ENCODE results near the gene RNF220.

The RNF220 gene

DNA sequence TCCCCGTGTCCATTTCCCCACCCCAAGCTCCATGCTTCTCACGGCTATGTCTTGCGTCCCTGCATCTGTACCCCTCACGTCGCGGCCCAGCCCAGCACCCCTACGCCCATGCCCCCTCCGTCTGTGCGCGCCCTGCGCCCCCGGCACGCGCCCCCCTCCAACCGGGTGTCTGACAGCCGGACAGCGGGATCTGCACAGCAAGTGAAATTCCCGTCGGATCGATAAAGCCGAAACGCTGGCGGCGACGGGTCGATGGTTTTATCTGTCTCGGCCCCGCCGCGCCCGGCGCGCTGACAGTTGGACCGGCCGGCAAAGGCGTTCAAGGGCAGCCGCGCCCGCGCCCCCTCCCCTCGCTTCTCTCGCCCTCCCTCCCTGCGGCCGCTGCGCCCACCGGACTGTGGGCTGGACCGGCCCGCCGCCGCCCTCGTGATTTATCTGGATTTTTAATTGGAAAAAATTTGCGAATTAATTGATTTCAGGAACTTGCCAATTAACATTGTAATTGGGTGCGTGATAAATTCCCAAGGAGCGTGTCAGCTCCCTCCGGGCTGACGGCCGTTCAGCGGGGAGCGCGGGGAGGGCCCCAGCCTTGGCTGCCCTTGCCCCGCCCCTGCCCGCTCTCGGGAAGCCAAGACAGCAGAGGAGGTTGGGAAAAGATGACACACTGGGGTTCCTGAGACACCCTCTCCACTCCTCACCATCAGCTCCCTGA lies 212.1 kb downstream of the RNF220 start (continued):
- TF ChIP-seq, protein P1, sequence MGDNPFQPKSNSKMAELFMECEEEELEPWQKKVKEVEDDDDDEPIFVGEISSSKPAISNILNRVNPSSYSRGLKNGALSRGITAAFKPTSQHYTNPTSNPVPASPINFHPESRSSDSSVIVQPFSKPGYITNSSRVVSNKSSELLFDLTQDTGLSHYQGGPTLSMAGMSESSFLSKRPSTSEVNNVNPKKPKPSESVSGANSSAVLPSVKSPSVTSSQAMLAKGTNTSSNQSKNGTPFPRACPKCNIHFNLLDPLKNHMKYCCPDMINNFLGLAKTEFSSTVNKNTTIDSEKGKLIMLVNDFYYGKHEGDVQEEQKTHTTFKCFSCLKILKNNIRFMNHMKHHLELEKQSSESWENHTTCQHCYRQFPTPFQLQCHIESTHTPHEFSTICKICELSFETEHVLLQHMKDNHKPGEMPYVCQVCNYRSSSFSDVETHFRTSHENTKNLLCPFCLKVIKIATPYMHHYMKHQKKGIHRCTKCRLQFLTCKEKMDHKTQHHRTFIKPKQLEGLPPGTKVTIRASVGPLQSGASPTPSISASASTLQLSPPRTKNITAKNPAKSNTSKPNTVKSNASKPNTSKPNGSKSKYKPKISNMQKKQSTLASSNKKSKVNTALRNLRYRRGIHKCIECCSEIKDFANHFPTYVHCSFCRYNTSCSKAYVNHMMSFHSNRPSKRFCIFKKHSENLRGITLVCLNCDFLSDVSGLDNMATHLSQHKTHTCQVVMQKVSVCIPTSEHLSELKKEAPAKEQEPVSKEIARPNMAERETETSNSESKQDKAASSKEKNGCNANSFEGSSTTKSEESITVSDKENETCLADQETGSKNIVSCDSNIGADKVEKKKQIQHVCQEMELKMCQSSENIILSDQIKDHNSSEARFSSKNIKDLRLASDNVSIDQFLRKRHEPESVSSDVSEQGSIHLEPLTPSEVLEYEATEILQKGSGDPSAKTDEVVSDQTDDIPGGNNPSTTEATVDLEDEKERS (tag by site-specific recombination; IDR thresholded peaks at IDR 0.05) = no peak
- TF ChIP-seq, protein P2, sequence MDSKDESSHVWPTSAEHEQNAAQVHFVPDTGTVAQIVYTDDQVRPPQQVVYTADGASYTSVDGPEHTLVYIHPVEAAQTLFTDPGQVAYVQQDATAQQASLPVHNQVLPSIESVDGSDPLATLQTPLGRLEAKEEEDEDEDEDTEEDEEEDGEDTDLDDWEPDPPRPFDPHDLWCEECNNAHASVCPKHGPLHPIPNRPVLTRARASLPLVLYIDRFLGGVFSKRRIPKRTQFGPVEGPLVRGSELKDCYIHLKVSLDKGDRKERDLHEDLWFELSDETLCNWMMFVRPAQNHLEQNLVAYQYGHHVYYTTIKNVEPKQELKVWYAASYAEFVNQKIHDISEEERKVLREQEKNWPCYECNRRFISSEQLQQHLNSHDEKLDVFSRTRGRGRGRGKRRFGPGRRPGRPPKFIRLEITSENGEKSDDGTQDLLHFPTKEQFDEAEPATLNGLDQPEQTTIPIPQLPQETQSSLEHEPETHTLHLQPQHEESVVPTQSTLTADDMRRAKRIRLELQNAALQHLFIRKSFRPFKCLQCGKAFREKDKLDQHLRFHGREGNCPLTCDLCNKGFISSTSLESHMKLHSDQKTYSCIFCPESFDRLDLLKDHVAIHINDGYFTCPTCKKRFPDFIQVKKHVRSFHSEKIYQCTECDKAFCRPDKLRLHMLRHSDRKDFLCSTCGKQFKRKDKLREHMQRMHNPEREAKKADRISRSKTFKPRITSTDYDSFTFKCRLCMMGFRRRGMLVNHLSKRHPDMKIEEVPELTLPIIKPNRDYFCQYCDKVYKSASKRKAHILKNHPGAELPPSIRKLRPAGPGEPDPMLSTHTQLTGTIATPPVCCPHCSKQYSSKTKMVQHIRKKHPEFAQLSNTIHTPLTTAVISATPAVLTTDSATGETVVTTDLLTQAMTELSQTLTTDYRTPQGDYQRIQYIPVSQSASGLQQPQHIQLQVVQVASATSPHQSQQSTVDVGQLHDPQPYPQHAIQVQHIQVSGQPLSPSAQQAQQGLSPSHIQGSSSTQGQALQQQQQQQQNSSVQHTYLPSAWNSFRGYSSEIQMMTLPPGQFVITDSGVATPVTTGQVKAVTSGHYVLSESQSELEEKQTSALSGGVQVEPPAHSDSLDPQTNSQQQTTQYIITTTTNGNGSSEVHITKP (tag by site-specific recombination; IDR thresholded peaks at IDR 0.05) = no peak
- TF ChIP-seq KLF10 (tag by site-specific recombination; IDR thresholded peaks at IDR 0.05) (no peak), ZFP69B (tag by site-specific recombination; IDR thresholded peaks at IDR 0.05) (no peak), SCRT1 (tag by site-specific recombination; IDR thresholded peaks at IDR 0.05; ENCODE audit: borderline replicate concordance) (no peak), ZNF76 (tag by site-specific recombination; IDR thresholded peaks at IDR 0.05; ENCODE audit: borderline replicate concordance, low read depth) (no peak), ZSCAN16 (tag by site-specific recombination; IDR thresholded peaks at IDR 0.05) (no peak), ZNF184 (tag by site-specific recombination; IDR thresholded peaks at IDR 0.05) (no peak), ZNF629 (tag by site-specific recombination; IDR thresholded peaks at IDR 0.05) (no peak), ZNF133 (tag by site-specific recombination; IDR thresholded peaks at IDR 0.05) (no peak), ZNF600 (tag by site-specific recombination; IDR thresholded peaks at IDR 0.05) (peak; percentile 69), SALL2 (tag by site-specific recombination; IDR thresholded peaks at IDR 0.05; ENCODE audit: borderline replicate concordance) (no peak), ZNF175 (tag by site-specific recombination; IDR thresholded peaks at IDR 0.05) (no peak), GLIS2 (tag by site-specific recombination; IDR thresholded peaks at IDR 0.05) (peak; percentile 81; the same call in 1 of the 2 replicates), ZXDB (tag by site-specific recombination; IDR thresholded peaks at IDR 0.05) (no peak), WT1 (tag by site-specific recombination; IDR thresholded peaks at IDR 0.05) (no peak), ZNF140 (tag by site-specific recombination; IDR thresholded peaks at IDR 0.05) (no peak), ZNF510 (tag by site-specific recombination; IDR thresholded peaks at IDR 0.05; ENCODE audit: insufficient replicate concordance) (no peak), ZFP37 (tag by site-specific recombination; IDR thresholded peaks at IDR 0.05) (no peak), GLIS1 (tag by site-specific recombination; IDR thresholded peaks at IDR 0.05) (no peak), ZNF843 (tag by site-specific recombination; IDR thresholded peaks at IDR 0.05) (no peak), ZNF664 (tag by site-specific recombination; IDR thresholded peaks at IDR 0.05) (no peak), ZNF791 (tag by site-specific recombination; IDR thresholded peaks at IDR 0.05) (no peak), ZFHX2 (tag by site-specific recombination; conservative IDR thresholded peaks at IDR 0.05) (peak; percentile 43; the same call in 1 of the 2 replicates)
- TF ChIP-seq, protein P3, sequence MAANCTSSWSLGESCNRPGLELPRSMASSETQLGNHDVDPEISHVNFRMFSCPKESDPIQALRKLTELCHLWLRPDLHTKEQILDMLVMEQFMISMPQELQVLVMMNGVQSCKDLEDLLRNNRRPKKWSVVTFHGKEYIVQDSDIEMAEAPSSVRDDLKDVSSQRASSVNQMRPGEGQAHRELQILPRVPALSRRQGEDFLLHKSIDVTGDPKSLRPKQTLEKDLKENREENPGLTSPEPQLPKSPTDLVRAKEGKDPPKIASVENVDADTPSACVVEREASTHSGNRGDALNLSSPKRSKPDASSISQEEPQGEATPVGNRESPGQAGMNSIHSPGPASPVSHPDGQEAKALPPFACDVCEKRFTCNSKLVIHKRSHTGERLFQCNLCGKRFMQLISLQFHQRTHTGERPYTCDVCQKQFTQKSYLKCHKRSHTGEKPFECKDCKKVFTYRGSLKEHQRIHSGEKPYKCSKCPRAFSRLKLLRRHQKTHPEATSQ (tag by site-specific recombination; IDR thresholded peaks at IDR 0.05) = no peak
- TF ChIP-seq, protein P4, sequence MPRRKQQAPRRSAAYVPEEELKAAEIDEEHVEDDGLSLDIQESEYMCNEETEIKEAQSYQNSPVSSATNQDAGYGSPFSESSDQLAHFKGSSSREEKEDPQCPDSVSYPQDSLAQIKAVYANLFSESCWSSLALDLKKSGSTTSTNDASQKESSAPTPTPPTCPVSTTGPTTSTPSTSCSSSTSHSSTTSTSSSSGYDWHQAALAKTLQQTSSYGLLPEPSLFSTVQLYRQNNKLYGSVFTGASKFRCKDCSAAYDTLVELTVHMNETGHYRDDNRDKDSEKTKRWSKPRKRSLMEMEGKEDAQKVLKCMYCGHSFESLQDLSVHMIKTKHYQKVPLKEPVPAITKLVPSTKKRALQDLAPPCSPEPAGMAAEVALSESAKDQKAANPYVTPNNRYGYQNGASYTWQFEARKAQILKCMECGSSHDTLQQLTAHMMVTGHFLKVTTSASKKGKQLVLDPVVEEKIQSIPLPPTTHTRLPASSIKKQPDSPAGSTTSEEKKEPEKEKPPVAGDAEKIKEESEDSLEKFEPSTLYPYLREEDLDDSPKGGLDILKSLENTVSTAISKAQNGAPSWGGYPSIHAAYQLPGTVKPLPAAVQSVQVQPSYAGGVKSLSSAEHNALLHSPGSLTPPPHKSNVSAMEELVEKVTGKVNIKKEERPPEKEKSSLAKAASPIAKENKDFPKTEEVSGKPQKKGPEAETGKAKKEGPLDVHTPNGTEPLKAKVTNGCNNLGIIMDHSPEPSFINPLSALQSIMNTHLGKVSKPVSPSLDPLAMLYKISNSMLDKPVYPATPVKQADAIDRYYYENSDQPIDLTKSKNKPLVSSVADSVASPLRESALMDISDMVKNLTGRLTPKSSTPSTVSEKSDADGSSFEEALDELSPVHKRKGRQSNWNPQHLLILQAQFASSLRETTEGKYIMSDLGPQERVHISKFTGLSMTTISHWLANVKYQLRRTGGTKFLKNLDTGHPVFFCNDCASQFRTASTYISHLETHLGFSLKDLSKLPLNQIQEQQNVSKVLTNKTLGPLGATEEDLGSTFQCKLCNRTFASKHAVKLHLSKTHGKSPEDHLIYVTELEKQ (tag by site-specific recombination; IDR thresholded peaks at IDR 0.05; ENCODE audit: borderline replicate concordance) = no peak
- TF ChIP-seq, protein P5, sequence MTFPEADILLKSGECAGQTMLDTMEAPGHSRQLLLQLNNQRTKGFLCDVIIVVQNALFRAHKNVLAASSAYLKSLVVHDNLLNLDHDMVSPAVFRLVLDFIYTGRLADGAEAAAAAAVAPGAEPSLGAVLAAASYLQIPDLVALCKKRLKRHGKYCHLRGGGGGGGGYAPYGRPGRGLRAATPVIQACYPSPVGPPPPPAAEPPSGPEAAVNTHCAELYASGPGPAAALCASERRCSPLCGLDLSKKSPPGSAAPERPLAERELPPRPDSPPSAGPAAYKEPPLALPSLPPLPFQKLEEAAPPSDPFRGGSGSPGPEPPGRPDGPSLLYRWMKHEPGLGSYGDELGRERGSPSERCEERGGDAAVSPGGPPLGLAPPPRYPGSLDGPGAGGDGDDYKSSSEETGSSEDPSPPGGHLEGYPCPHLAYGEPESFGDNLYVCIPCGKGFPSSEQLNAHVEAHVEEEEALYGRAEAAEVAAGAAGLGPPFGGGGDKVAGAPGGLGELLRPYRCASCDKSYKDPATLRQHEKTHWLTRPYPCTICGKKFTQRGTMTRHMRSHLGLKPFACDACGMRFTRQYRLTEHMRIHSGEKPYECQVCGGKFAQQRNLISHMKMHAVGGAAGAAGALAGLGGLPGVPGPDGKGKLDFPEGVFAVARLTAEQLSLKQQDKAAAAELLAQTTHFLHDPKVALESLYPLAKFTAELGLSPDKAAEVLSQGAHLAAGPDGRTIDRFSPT (tag by site-specific recombination; IDR thresholded peaks at IDR 0.05) = peak; percentile 43; the same call in 1 of the 2 replicates
